Breast epithelium (tissue), 4 donors: ENCODE data around the gene SECTM1. TPM values are rescaled to one million over a fixed set of nuclear protein-coding genes. Genes with fewer than 3 reads are reported as not detected.

Experiments used
- DNase-seq, 2 donors: peaks; one replicate each; pipeline ENCODE4 v3.0.0-alpha.2; 2019; ENCODE audit warnings: low spot score in 2 of 2
- H3K27ac ChIP-seq, 2 donors: fragments of 200-600 bp; sonication (generic) in 1 of 2; one replicate each; pipeline ENCODE4 v1.5.1; 2016 to 2019; ENCODE audit warnings: mild to moderate bottlenecking in 1 of 2
- H3K27me3 ChIP-seq, 2 donors: fragments of 200-600 bp; sonication (generic) in 1 of 2; one replicate each; pipeline versions ENCODE4 v1.5.1 to v1.6.0; 2017 to 2019; ENCODE audit warnings: control low read depth in 1 of 2, mild to moderate bottlenecking in 1 of 2
- H3K36me3 ChIP-seq: fragments of 200-600 bp; one replicate; pipeline ENCODE4 v1.5.1; 2019
- H3K4me1 ChIP-seq, 2 donors: fragments of 200-600 bp; sonication (generic); one replicate each; pipeline ENCODE4 v1.5.1; 2016 to 2019; ENCODE audit warnings: control low read depth in 1 of 2
- H3K4me3 ChIP-seq, 3 donors: fragments of 200-600 bp; sonication (generic); 1 replicate in 2 of 3; 2 replicates in 1 of 3; pipeline ENCODE4 v1.5.1; 2016 to 2019; ENCODE audit warnings: mild to moderate bottlenecking in 3 of 3, moderate library complexity in 2 of 3
- H3K9me3 ChIP-seq, 2 donors: fragments of 200-600 bp; sonication (generic) in 1 of 2; one replicate each; pipeline ENCODE4 v1.5.1; 2016 to 2019; ENCODE audit warnings: control low read depth in 1 of 2
- POLR2A ChIP-seq: fragments of 450-650 bp; IDR thresholded peaks from one replicate; pipeline ENCODE4 v1.6.1; 2016; ENCODE audit warnings: antibody characterized with exemption, mild to moderate bottlenecking, moderate library complexity
- POLR2AphosphoS5 ChIP-seq, 3 donors: sonication (generic); formaldehyde crosslinking; IDR thresholded peaks; one replicate each; pipeline ENCODE4 v1.6.1; 2017; ENCODE audit warnings: antibody characterized with exemption in 3 of 3
- intact Hi-C: fragments of 100-400 bp; cut with DNase I; formaldehyde crosslinking; loops from one replicate; pipeline ENCODE4 v1.15.1; 2023; ENCODE audit warnings: low total_unique reads
- total RNA-seq, 3 donors: library from RNA; depleted of rRNA; stranded (reverse); fragments of >200 nt; gene quantifications; one replicate each; pipeline ENCODE4 v1.1.0, GENCODE V29; 2016
- TF ChIP-seq, protein P1 (sequence below), 3 donors: fragments of 450-650 bp; IDR thresholded peaks; one replicate each; pipeline ENCODE4 v1.5.1; 2016 to 2017; ENCODE audit warnings: antibody characterized with exemption in 3 of 3, mild to moderate bottlenecking in 3 of 3, moderate library complexity in 3 of 3

The SECTM1 gene
- total RNA-seq, 3 donors from 2014 or later = 11.5 to 23.9 (median 16.2) TPM

DNA sequence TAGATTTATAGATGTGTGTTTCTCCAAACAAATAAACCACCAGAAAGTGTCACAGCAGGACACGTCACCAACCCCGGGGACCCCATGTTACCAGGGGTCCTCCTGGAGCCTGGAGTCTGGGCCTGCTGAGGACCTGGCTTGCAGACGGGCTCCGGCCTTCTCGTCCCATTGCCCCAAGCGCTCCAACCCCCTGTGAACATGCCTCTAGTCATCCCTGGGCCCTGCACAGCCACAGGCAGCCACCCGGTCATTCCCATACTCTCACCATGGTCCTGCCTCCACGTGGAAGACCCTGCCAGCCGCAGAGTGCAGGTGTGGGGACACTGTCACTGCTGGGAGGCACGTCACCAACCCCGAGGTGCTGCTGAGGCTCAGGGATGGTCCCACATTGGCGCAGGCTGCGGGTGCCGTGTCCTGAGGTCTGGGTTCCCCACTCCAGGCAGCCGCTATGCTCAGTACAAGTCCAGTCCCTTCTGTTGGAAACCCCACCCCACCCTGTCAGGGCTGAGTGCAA lies 4.5 kb downstream of the SECTM1 start:
- H3K36me3 ChIP-seq = no peaks in the 10 kb centered on the region
- TF ChIP-seq POLR2A (no peak), POLR2AphosphoS5 (IDR thresholded peaks at IDR 0.05) (no peak)
- TF ChIP-seq, protein P1, sequence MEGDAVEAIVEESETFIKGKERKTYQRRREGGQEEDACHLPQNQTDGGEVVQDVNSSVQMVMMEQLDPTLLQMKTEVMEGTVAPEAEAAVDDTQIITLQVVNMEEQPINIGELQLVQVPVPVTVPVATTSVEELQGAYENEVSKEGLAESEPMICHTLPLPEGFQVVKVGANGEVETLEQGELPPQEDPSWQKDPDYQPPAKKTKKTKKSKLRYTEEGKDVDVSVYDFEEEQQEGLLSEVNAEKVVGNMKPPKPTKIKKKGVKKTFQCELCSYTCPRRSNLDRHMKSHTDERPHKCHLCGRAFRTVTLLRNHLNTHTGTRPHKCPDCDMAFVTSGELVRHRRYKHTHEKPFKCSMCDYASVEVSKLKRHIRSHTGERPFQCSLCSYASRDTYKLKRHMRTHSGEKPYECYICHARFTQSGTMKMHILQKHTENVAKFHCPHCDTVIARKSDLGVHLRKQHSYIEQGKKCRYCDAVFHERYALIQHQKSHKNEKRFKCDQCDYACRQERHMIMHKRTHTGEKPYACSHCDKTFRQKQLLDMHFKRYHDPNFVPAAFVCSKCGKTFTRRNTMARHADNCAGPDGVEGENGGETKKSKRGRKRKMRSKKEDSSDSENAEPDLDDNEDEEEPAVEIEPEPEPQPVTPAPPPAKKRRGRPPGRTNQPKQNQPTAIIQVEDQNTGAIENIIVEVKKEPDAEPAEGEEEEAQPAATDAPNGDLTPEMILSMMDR (IDR thresholded peaks at IDR 0.05) = no peak
- no peak overlapping the region for H3K27ac ChIP-seq
- no peaks in the 10 kb centered on the region for H3K9me3 ChIP-seq
- intact Hi-C loops = loop anchor here (10.0 kb wide), 2 partner anchors 84 to 124 kb away; no protein-coding TSS in a partner anchor
- H3K4me3 ChIP-seq = no peak overlapping the region
- no peaks in the 10 kb centered on the region for H3K27me3 ChIP-seq
- peaks cover 5 to 12% of the 10 kb centered on the region in 2 donors for H3K4me1 ChIP-seq
- no peak for DNase-seq

DNA sequence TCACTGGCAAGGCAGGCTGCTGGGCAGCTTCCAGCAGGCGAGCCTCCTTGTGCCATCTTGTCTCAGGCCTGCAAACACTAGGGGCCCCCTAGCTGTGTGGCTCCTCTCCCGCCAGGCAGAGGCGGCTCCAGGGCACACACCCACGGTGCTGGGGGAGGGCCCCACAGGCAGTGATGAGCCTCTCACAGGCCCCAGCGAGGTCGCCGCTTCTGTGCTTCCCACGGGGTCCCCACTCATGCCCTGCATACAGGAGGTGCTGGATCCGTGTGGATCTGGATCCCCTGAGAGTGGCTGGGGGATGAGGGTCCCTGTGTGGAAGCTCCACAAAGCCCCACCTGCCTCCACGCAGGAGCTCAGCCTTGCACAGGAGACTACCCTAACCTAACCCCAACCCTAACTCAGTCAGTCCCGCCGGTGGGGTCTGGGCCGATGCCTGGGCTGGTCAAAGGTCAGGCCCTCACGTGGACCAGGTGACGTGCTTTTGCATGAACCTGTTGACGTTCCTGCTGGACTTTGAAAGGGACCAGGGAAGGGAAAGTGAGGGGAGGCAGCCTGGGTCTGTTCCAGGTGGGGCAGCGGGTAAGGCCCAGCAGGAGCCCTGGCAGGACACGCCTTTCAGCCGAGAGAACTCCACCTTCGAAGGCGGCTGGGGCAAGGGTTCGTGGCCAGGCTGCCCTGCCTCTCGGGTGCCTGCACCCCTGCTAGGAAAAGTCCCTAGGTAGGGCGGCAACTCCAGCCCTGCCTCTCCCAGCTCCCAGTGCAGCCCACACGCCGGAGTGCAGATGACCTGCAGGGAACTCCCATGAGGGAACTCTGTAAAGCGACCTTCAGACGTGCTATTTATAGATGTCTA lies 5.2 kb downstream of the SECTM1 start:
- Histone ChIP-seq H3K9me3 (no peaks in the 10 kb centered on the region), H3K36me3 (no peaks in the 10 kb centered on the region), H3K4me1 (peaks cover 5 to 12% of the 10 kb centered on the region in 2 donors), H3K27ac (no peak overlapping the region), H3K4me3 (no peak overlapping the region), H3K27me3 (no peaks in the 10 kb centered on the region)
- TF ChIP-seq, protein P1 (IDR thresholded peaks at IDR 0.05) = no peak
- no peak for TF ChIP-seq POLR2A
- no peak for TF ChIP-seq POLR2AphosphoS5 (IDR thresholded peaks at IDR 0.05)
- DNase-seq = no peak
- intact Hi-C loops = loop anchor here (10.0 kb wide), 2 partner anchors 84 to 124 kb away; no protein-coding TSS in a partner anchor

DNA sequence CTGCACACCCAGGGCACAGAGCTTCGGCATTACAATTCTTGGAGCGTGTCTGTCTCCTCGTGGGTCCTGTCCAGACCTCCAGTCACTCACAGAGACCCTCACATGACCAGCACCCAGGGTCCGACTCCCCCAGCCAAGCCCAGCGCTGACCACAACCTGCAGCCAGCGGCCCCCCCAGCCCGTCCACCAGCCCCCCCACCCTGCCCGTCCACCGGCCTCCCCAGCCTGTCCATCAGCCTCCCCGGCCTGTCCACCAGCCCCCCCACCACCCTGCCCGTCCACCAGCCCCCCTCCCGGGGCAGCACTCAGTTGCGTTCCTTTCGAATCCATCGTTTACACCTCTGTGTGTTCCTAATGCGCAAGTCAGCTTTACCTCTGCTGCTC lies 5.8 kb downstream of the SECTM1 start:
- no peak overlapping the region for H3K27ac ChIP-seq
- no peak overlapping the region for H3K4me3 ChIP-seq
- H3K9me3 ChIP-seq = no peaks in the 10 kb centered on the region
- no peaks in the 10 kb centered on the region for H3K36me3 ChIP-seq
- H3K27me3 ChIP-seq = no peaks in the 10 kb centered on the region
- no peak for DNase-seq
- TF ChIP-seq POLR2A (no peak), POLR2AphosphoS5 (IDR thresholded peaks at IDR 0.05) (no peak)
- TF ChIP-seq, protein P1 (IDR thresholded peaks at IDR 0.05) = no peak
- H3K4me1 ChIP-seq = peaks cover 5 to 6% of the 10 kb centered on the region in 2 donors
- intact Hi-C loops = loop anchor here (10.0 kb wide), 2 partner anchors 83 to 123 kb away; no protein-coding TSS in a partner anchor

DNA sequence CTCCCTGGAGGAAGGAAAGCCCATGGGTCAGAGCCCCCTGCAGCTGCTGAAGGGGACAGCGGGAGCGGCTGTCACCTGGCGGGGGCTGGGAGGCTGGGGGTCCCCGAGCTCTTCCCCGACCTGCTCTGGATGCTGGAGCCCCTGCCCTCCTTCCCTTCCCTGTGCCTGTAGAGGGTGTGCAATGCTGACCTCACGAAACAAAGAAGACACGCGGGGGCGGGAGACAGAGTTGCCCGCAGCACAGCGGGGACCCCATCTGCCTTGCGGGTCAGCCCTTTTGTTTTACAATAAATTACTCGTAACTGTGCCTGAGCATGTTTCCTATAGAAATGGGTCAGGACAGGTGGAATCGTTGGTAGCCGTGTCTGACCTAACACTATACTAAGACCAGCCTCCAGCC lies 6.3 kb downstream of the SECTM1 start:
- no peak overlapping the region for H3K27ac ChIP-seq
- H3K9me3 ChIP-seq = no peaks in the 10 kb centered on the region
- H3K36me3 ChIP-seq = no peaks in the 10 kb centered on the region
- H3K4me1 ChIP-seq = peaks cover 2 to 5% of the 10 kb centered on the region in 2 donors
- H3K27me3 ChIP-seq = no peaks in the 10 kb centered on the region
- no peak overlapping the region for H3K4me3 ChIP-seq
- no peak for DNase-seq
- intact Hi-C loops = loop anchor here (10.0 kb wide), 2 partner anchors 82 to 122 kb away; no protein-coding TSS in a partner anchor
- TF ChIP-seq POLR2AphosphoS5 (IDR thresholded peaks at IDR 0.05) = no peak
- no peak for TF ChIP-seq POLR2A
- TF ChIP-seq, protein P1 (IDR thresholded peaks at IDR 0.05) = no peak
